Smooth muscle cell (in vitro differentiated cells): ENCODE results near the gene OSBPL5. TPM values are rescaled to one million over a fixed set of nuclear protein-coding genes. Genes with fewer than 3 reads are reported as not detected.

ENCODE experiments used
- DNase-seq: peaks from one replicate; lab custom pipeline; 2025; ENCODE audit not compliant: unreplicated experiment; lab: John Stamatoyannopoulos, UW
- H2AFZ ChIP-seq: fragments of 200-600 bp; sonication (generic); 2 replicates; pipeline ENCODE4 v1.6.0; 2016; ENCODE audit warnings: antibody characterized with exemption, low read depth, mild to moderate bottlenecking
- H3F3A ChIP-seq: fragments of 200-600 bp; sonication (generic); 2 replicates; pipeline ENCODE4 v1.6.0; 2017; ENCODE audit warnings: antibody characterized with exemption, low read depth
- H3K27ac ChIP-seq: fragments of 200-600 bp; sonication (generic); 2 replicates; pipeline ENCODE4 v1.5.1; 2016; ENCODE audit warnings: low read depth, mild to moderate bottlenecking
- H3K27me3 ChIP-seq: fragments of 200-600 bp; sonication (generic); 2 replicates; pipeline ENCODE4 v1.6.1; 2016; ENCODE audit warnings: low read depth, mild to moderate bottlenecking
- H3K36me3 ChIP-seq: fragments of 200-600 bp; sonication (generic); 2 replicates; pipeline ENCODE4 v1.5.1; 2016; ENCODE audit warnings: low read depth
- H3K4me1 ChIP-seq: fragments of 200-600 bp; sonication (generic); 2 replicates; pipeline ENCODE4 v1.5.1; 2016; ENCODE audit warnings: low read depth
- H3K4me2 ChIP-seq: fragments of 200-600 bp; sonication (generic); 2 replicates; pipeline ENCODE4 v1.6.0; 2016; ENCODE audit warnings: mild to moderate bottlenecking
- H3K4me3 ChIP-seq: fragments of 200-600 bp; sonication (generic); 2 replicates; pipeline ENCODE4 v1.5.1; 2016; ENCODE audit warnings: mild to moderate bottlenecking
- H3K79me2 ChIP-seq: fragments of 200-600 bp; sonication (generic); 2 replicates; pipeline ENCODE4 v1.6.0; 2016; ENCODE audit warnings: low read depth, mild to moderate bottlenecking
- H3K9ac ChIP-seq: fragments of 200-600 bp; sonication (generic); 2 replicates; pipeline ENCODE4 v1.6.0; 2016; ENCODE audit warnings: low read depth
- H3K9me3 ChIP-seq: fragments of 200-600 bp; sonication (generic); replicated peaks from 2 replicates; pipeline ENCODE4 v1.5.1; 2016; ENCODE audit warnings: low read depth
- H4K20me1 ChIP-seq: fragments of 200-600 bp; sonication (generic); 2 replicates; pipeline ENCODE4 v1.6.0; 2016; ENCODE audit warnings: low read depth
- CTCF ChIP-seq: fragments of 200-600 bp; sonication (generic); IDR thresholded peaks from 2 replicates; pipeline ENCODE4 v1.5.1; 2017; ENCODE audit warnings: borderline replicate concordance, mild to moderate bottlenecking, antibody characterized with exemption; ENCODE audit not compliant: insufficient read depth, poor library complexity, severe bottlenecking
- WGBS: methylation state at CpG from one replicate; pipeline ENCODE4 v1.1.7; 2016; ENCODE audit warnings: low lambda C conversion rate; 5-methylcytosine and 5-hydroxymethylcytosine counted together
- polyA plus RNA-seq: library from polyadenylated mRNA; unstranded; fragments of >200 nt; fragmentation: Nextera tagmentation; extraction: Ambion mirVana; gene quantifications from 2 replicates; pipeline ENCODE4 v1.2.1, GENCODE V29; 2016
- total RNA-seq: library from RNA; depleted of rRNA; stranded (reverse); fragments of >200 nt; gene quantifications from 2 replicates; pipeline ENCODE4 v1.2.3, GENCODE V29; 2014

OSBPL5 gene
- total and polyA plus RNA-seq, 2 experiments from 2014 or later, result 27.3 to 43.4 TPM

GRCh38 chr11:3148990-3149851, 15.9 kb downstream of the OSBPL5 start:
- Histone ChIP-seq H3K4me3 (no peak overlapping the region), H3K27me3 (no peaks in the 10 kb centered on the region), H3K27ac (no peak overlapping the region), H3F3A (peaks cover 12% of the 10 kb centered on the region), H3K9me3 (no peaks in the 10 kb centered on the region), H3K4me2 (no peak overlapping the region), H3K36me3 (no peaks in the 10 kb centered on the region), H3K9ac (no peak overlapping the region), H4K20me1 (peaks cover 96% of the 10 kb centered on the region), H2AFZ (no peak overlapping the region), H3K4me1 (peaks cover 30% of the 10 kb centered on the region), H3K79me2 (peaks cover 82% of the 10 kb centered on the region)
- 77% methylated on average over 24 of the region's 24 CpGs for WGBS
- no peak for DNase-seq
- TF ChIP-seq CTCF, result no peak

GRCh38 chr11:3148255-3148989, 16.7 kb downstream of the OSBPL5 start:
- no peak overlapping the region for H3K27ac ChIP-seq
- H3K9ac ChIP-seq, result no peak overlapping the region
- WGBS, result 83% methylated on average over 19 of the region's 19 CpGs
- H3K79me2 ChIP-seq, result peaks cover 85% of the 10 kb centered on the region
- no peak overlapping the region for H3K4me3 ChIP-seq
- H3K4me2 ChIP-seq, result no peak overlapping the region
- H3F3A ChIP-seq, result peaks cover 5% of the 10 kb centered on the region
- no peak overlapping the region for H2AFZ ChIP-seq
- no peaks in the 10 kb centered on the region for H3K27me3 ChIP-seq
- H3K9me3 ChIP-seq, result no peaks in the 10 kb centered on the region
- H3K36me3 ChIP-seq, result no peaks in the 10 kb centered on the region
- H3K4me1 ChIP-seq, result peaks cover 22% of the 10 kb centered on the region
- TF ChIP-seq CTCF, result no peak
- no peak for DNase-seq
- H4K20me1 ChIP-seq, result peaks cover 98% of the 10 kb centered on the region

- no peaks in the 10 kb centered on the region for H3K9me3 ChIP-seq
- H4K20me1 ChIP-seq, result peaks cover 98% of the 10 kb centered on the region
- no peak overlapping the region for H3K4me3 ChIP-seq
- no peaks in the 10 kb centered on the region for H3K36me3 ChIP-seq
- H3K79me2 ChIP-seq, result peaks cover 82% of the 10 kb centered on the region
- 98% methylated on average over 15 of the region's 21 CpGs for WGBS
- H3K4me2 ChIP-seq, result no peak overlapping the region
- H3K27ac ChIP-seq, result no peak overlapping the region
- no peak for TF ChIP-seq CTCF
- peaks cover 14% of the 10 kb centered on the region for H3K4me1 ChIP-seq
- no peak overlapping the region for H3K9ac ChIP-seq
- H3K27me3 ChIP-seq, result no peaks in the 10 kb centered on the region
- DNase-seq, result no peak
- H2AFZ ChIP-seq, result no peak overlapping the region
- no peaks in the 10 kb centered on the region for H3F3A ChIP-seq
Measured at GRCh38 chr11:3147626-3148025, 17.5 kb downstream of the OSBPL5 start.
